ENCODE data around the gene MS4A18. TPM values are rescaled to one million over a fixed set of nuclear protein-coding genes. Genes with fewer than 3 reads are reported as not detected.

Gene MS4A18
- total and polyA plus RNA-seq, 4 donors: not detected

- 74% methylated on average over 6 of the region's 6 CpGs for WGBS
- Histone ChIP-seq H3K9ac (ENCODE audit: low read depth in 1 of 2, low read length in 2 of 2) (no peak overlapping the region), H3K36me3 (ENCODE audit: control insufficient read depth in 4 of 4, insufficient read depth in 3 of 4, low read depth in 1 of 4, low read length in 3 of 4) (no peaks in the 10 kb centered on the region), H3K4me1 (ENCODE audit: control insufficient read depth in 4 of 4, insufficient read depth in 4 of 4, low read length in 3 of 4) (no peaks in the 10 kb centered on the region), H3K27me3 (ENCODE audit: control insufficient read depth in 4 of 4, insufficient read depth in 4 of 4, low read length in 3 of 4) (no peaks in the 10 kb centered on the region), H3K27ac (ENCODE audit: low read depth in 1 of 2, low read length in 2 of 2) (no peak overlapping the region), H3K9me3 (ENCODE audit: control insufficient read depth in 4 of 4, low read length in 3 of 4) (peaks cover 0 to 11% (median 9%) of the 10 kb centered on the region in 4 donors), H3K4me3 (ENCODE audit: low read depth in 1 of 3, low read length in 3 of 3) (no peak overlapping the region)
- TF ChIP-seq FOXA1 (IDR thresholded peaks at IDR 0.05) (no peak), CTCF (IDR thresholded peaks at IDR 0.05; ENCODE audit: low read depth, low read length, missing input control) (no peak), NR2F2 (IDR thresholded peaks at IDR 0.05) (no peak), GABPA (IDR thresholded peaks at IDR 0.05 in 1 of 2, conservative IDR thresholded peaks at IDR 0.05 in 1 of 2) (no peak), JUND (IDR thresholded peaks at IDR 0.05) (no peak)
- DNase-seq (ENCODE audit: low spot score): no peak
These were observed 4.1 kb upstream of the MS4A18 start for GRCh38 chr11:60720460-60720859.

GRCh38 chr11:60725592-60725991 is 1.1 kb downstream of the MS4A18 start:
- Histone ChIP-seq H3K9me3 (ENCODE audit: control insufficient read depth in 4 of 4, low read length in 3 of 4) (peaks cover 0 to 2% (median 0%) of the 10 kb centered on the region in 4 donors), H3K27ac (ENCODE audit: low read depth in 1 of 2, low read length in 2 of 2) (no peak overlapping the region), H3K4me3 (ENCODE audit: low read depth in 1 of 3, low read length in 3 of 3) (no peak overlapping the region), H3K4me1 (ENCODE audit: control insufficient read depth in 4 of 4, insufficient read depth in 4 of 4, low read length in 3 of 4) (no peaks in the 10 kb centered on the region), H3K36me3 (ENCODE audit: control insufficient read depth in 4 of 4, insufficient read depth in 3 of 4, low read depth in 1 of 4, low read length in 3 of 4) (no peaks in the 10 kb centered on the region), H3K27me3 (ENCODE audit: control insufficient read depth in 4 of 4, insufficient read depth in 4 of 4, low read length in 3 of 4) (peaks cover 0 to 7% (median 2%) of the 10 kb centered on the region in 4 donors), H3K9ac (ENCODE audit: low read depth in 1 of 2, low read length in 2 of 2) (no peak overlapping the region)
- DNase-seq (ENCODE audit: low spot score): no peak
- TF ChIP-seq RAD21 (IDR thresholded peaks at IDR 0.05) (no peak), EGR1 (IDR thresholded peaks at IDR 0.05; ENCODE audit: low read depth in 2 of 2) (no peak), GABPA (IDR thresholded peaks at IDR 0.05 in 1 of 2, conservative IDR thresholded peaks at IDR 0.05 in 1 of 2) (no peak), HNF4G (IDR thresholded peaks at IDR 0.05) (no peak), ATF3 (IDR thresholded peaks at IDR 0.05) (no peak), FOXA1 (IDR thresholded peaks at IDR 0.05) (no peak), FOXA2 (IDR thresholded peaks at IDR 0.05) (no peak), ZBTB33 (IDR thresholded peaks at IDR 0.05) (no peak), CTCF (IDR thresholded peaks at IDR 0.05; ENCODE audit: low read depth, low read length, missing input control) (no peak), SP1 (IDR thresholded peaks at IDR 0.05) (no peak), RXRA (IDR thresholded peaks at IDR 0.05) (no peak), REST (IDR thresholded peaks at IDR 0.05) (no peak), YY1 (IDR thresholded peaks at IDR 0.05) (no peak), MAX (IDR thresholded peaks at IDR 0.05) (no peak)
- 80% methylated on average over 1 of the region's 1 CpG for WGBS
